ENCODE results near the gene ZNF280A.
"Not testable (repeated sequence)": the region's sequence is repeated elsewhere in the genome, so short reads cannot be mapped to it uniquely, and the experiment has no call there.

The ZNF280A gene

DNA sequence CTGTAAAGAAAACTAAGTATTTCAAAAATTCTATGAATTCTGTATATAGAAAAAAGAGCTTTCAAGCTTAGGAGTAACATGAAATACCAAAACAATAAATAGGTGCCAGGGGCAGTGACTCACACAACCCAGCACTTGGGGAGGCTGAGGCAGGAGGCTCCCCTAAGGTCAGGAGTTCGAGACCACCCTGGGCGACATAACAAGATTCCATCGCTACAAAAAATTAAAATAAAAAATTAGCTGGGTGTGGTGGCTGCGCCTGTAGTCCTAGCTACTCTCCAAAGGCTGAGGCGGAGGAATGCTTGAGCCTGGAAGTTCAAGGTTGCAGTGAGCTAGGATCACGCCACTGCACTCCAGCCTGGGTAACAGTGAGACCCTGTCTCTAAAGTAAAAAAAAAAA, 33.0 kb downstream of the ZNF280A start:
- WGBS, 2 experiments (ENCODE audit: insufficient coverage in 2 of 2) = 82 to 100% methylated on average over 2 of the region's 6 CpGs

DNA sequence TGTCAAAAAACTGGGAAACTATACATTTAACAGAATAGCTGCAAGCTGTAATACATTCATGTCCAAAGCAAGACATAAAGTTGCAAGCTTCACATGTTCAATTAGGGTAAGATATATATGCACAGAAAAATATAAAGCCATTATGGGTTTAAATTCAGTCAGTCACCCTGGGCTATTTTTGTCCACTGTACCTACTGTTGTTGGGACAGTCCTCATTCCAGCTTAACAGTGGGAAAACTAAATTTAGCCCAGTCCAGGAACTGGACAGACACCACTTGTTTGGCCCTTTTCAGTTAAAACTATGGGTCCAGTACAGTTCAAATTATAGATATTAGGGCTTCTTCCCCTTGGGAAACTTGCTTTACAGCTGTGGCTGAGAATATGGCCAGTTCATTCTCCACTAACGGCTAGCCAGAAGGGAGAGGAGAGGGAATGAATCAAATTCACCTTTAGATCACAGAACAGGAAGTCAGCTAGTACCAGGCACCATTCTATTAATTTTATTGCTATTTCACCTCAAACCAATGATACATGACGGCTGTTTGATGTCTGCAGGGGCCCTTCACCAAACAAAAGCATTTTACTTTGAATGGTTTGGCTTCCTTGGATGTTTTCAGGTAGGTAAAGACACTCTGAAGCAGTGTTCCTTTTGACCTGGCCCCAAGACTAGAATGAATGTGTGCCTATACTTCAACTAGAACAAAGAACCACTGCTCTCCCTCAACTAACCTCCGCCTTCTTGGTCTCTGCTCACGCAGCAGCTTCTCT, 33.8 kb downstream of the ZNF280A start:
- Histone ChIP-seq H3K9me3 (ENCODE audit: control insufficient read depth, low read length) (no peaks in the 10 kb centered on the region), H3K4me1 (ENCODE audit: control insufficient read depth, insufficient read depth, low read length, poor library complexity, severe bottlenecking) (no peaks in the 10 kb centered on the region), H3K36me3 (ENCODE audit: control insufficient read depth, insufficient read depth, low read length) (peaks cover 46% of the 10 kb centered on the region), H3K27ac (ENCODE audit: low read depth, low read length, severe bottlenecking) (no peak overlapping the region), H3K4me3 (ENCODE audit: extremely low read depth, insufficient read depth, low read length, poor library complexity, severe bottlenecking) (no peak overlapping the region)
- 95 to 100% methylated on average over 1 to 2 of the region's 4 CpGs for WGBS, 2 experiments (ENCODE audit: insufficient coverage in 2 of 2)

More for the DNA sequence above, 33.0 kb downstream of the ZNF280A start:
- H3K4me1 ChIP-seq (ENCODE audit: control insufficient read depth, insufficient read depth, low read length, poor library complexity, severe bottlenecking) = no peaks in the 10 kb centered on the region
- no peak overlapping the region for H3K27ac ChIP-seq (ENCODE audit: low read depth, low read length, severe bottlenecking)
- H3K9me3 ChIP-seq (ENCODE audit: control insufficient read depth, low read length) = no peaks in the 10 kb centered on the region
- no peak overlapping the region for H3K4me3 ChIP-seq (ENCODE audit: extremely low read depth, insufficient read depth, low read length, poor library complexity, severe bottlenecking)
- H3K36me3 ChIP-seq (ENCODE audit: control insufficient read depth, insufficient read depth, low read length) = peaks cover 51% of the 10 kb centered on the region

DNA sequence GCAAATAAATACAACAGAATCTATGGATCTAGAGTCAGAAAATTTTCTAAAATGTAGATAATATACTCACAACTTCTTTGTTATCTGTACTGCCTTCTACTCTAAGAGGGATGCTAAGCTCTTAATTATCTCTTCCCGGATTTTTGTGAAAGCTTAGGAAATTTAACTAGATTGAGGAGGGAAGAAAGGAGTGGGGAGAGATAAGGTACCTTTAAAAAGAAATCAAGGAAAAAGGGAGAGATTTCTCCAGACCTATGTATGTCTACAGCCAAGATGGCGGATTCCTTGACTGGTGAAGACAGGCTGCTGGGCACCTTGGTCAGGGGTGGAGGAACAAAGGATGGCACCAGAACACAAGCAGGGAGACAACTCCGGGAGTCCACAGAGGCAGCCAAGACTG, 34.5 kb downstream of the ZNF280A start:
- H3K9me3 ChIP-seq (ENCODE audit: control insufficient read depth, low read length) = no peaks in the 10 kb centered on the region
- H3K27ac ChIP-seq (ENCODE audit: low read depth, low read length, severe bottlenecking) = no peak overlapping the region
- no peak overlapping the region for H3K4me3 ChIP-seq (ENCODE audit: extremely low read depth, insufficient read depth, low read length, poor library complexity, severe bottlenecking)
- peaks cover 45% of the 10 kb centered on the region for H3K36me3 ChIP-seq (ENCODE audit: control insufficient read depth, insufficient read depth, low read length)
- WGBS, 2 experiments (ENCODE audit: insufficient coverage in 2 of 2) = 92 to 93% methylated on average over 3 of the region's 3 CpGs
- H3K4me1 ChIP-seq (ENCODE audit: control insufficient read depth, insufficient read depth, low read length, poor library complexity, severe bottlenecking) = no peaks in the 10 kb centered on the region

DNA sequence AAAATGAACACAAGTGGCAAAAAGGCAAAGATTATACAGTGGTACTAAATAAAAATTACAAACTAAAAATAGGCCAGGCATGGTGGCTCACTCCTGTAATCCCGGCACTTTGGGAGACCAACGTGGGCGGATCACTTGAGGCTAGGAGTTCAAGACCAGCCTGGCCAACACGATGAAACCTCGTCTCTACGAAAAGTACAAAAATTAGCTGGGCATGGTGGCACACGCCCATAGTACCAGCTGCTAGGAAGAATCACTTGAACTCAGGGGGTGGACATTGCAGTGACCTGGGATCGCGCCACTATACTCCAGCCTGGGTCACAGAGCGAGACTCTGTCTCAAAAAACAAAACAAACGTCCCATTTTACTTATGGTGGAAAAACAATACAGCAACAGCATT, 36.0 kb downstream of the ZNF280A start:
- Histone ChIP-seq H3K9me3 (ENCODE audit: control insufficient read depth, low read length) (no peaks in the 10 kb centered on the region), H3K4me1 (ENCODE audit: control insufficient read depth, insufficient read depth, low read length, poor library complexity, severe bottlenecking) (no peaks in the 10 kb centered on the region), H3K4me3 (ENCODE audit: extremely low read depth, insufficient read depth, low read length, poor library complexity, severe bottlenecking) (no peak overlapping the region), H3K27ac (ENCODE audit: low read depth, low read length, severe bottlenecking) (no peak overlapping the region), H3K36me3 (ENCODE audit: control insufficient read depth, insufficient read depth, low read length) (peaks cover 41% of the 10 kb centered on the region)
- WGBS, 2 experiments (ENCODE audit: insufficient coverage in 2 of 2) = 93 to 96% methylated on average over 7 to 11 of the region's 11 CpGs

DNA sequence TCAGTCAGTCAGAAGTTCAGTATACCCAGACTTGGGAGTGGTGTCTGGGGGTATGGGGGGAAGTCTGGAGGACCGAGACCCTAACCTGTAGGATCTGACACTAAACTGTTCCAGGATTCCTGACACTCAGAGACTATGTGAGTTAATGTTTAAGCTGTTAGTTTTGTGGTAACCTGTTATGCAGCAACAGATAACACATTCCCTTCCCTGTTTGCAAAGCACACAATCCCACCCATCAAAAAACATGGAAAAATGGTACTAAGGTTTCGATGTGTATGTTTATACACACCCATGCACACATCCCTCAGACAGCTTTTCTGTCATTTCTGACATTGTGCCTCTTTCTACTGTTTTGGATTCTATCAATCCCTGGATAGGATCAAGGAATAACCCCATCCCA, 39.1 kb downstream of the ZNF280A start:
- Histone ChIP-seq H3K36me3 (ENCODE audit: control insufficient read depth, insufficient read depth, low read length) (peaks cover 15% of the 10 kb centered on the region), H3K4me3 (ENCODE audit: extremely low read depth, insufficient read depth, low read length, poor library complexity, severe bottlenecking) (no peak overlapping the region), H3K4me1 (ENCODE audit: control insufficient read depth, insufficient read depth, low read length, poor library complexity, severe bottlenecking) (no peaks in the 10 kb centered on the region), H3K9me3 (ENCODE audit: control insufficient read depth, low read length) (no peaks in the 10 kb centered on the region), H3K27ac (ENCODE audit: low read depth, low read length, severe bottlenecking) (no peak overlapping the region)
- WGBS, 2 experiments (ENCODE audit: insufficient coverage in 2 of 2) = 92 to 100% methylated on average over 1 to 2 of the region's 2 CpGs

DNA sequence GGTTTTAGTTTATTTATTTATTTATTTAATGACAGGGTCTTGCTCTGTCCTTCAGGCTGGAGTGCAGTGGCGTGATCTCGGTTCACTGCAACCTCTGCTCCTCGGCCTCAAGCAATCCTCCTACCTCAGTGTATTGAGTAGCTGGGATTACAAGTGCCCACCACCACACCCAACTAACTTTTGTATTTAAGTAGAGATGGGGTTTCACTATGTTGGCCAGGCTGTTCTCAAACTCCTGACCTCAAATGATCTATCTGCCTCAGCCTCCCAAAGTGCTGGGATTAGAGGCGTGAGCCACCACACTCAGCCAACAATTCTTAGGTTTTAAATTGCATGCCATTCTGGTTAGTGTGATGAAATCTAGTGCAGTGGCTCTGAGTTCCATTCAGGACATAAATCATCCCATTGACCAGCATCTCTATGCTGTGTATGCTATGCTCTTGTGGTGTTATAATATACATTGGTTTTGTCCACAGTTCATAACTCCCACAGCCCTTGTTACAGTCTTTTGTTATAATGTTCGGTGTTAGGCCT, 40.0 kb downstream of the ZNF280A start:
- WGBS, 2 experiments (ENCODE audit: insufficient coverage in 2 of 2) = no CpG with 5 or more reads among the region's 5 CpGs
- Histone ChIP-seq H3K36me3 (ENCODE audit: control insufficient read depth, insufficient read depth, low read length) (peaks cover 7% of the 10 kb centered on the region), H3K9me3 (ENCODE audit: control insufficient read depth, low read length) (no peaks in the 10 kb centered on the region), H3K4me1 (ENCODE audit: control insufficient read depth, insufficient read depth, low read length, poor library complexity, severe bottlenecking) (no peaks in the 10 kb centered on the region), H3K4me3 (ENCODE audit: extremely low read depth, insufficient read depth, low read length, poor library complexity, severe bottlenecking) (no peak overlapping the region), H3K27ac (ENCODE audit: low read depth, low read length, severe bottlenecking) (no peak overlapping the region)

DNA sequence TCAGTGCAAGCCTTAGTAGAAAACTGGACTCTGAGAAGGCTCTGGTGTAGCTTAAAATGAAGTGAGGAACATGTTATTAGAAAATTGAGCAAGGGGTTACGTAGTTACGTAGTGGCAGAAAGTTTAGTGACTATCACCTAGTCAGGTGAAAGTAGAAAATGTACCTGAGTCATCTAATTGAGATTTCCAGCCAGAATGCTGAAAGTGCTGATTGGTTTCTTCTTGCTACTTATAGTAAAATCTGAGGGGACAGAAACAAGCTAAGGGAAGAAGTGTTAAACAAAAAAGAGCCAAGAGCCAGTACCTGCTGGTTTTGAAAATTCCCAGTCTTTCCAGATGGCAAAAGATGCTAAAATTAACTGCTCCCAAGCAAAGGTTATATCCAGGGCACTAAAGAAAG, 41.0 kb downstream of the ZNF280A start:
- peaks cover 2% of the 10 kb centered on the region for H3K36me3 ChIP-seq (ENCODE audit: control insufficient read depth, insufficient read depth, low read length)
- no peaks in the 10 kb centered on the region for H3K4me1 ChIP-seq (ENCODE audit: control insufficient read depth, insufficient read depth, low read length, poor library complexity, severe bottlenecking)
- WGBS, 2 experiments (ENCODE audit: insufficient coverage in 2 of 2) = 100% methylated on average over 2 of the region's 2 CpGs
- no peaks in the 10 kb centered on the region for H3K9me3 ChIP-seq (ENCODE audit: control insufficient read depth, low read length)
- no peak overlapping the region for H3K4me3 ChIP-seq (ENCODE audit: extremely low read depth, insufficient read depth, low read length, poor library complexity, severe bottlenecking)
- no peak overlapping the region for H3K27ac ChIP-seq (ENCODE audit: low read depth, low read length, severe bottlenecking)

DNA sequence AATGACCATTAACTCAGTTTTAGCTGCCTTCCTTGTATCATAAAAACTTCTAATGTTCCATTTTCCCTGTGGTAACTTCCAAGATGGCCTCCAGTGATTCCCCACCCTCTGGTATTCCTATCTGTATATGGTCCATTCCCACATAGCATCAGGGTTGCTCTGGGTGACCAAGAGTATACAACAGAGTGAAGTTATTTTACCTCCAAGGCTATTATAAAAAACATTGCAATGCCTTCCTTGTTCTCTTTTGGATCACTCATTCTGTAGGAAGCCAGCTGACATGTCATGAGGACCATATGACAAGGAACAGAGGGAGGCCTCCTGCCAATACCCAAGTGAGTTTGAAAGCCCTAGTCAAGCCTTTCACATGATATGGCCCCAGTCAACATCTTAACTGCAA, 41.6 kb downstream of the ZNF280A start:
- no peaks in the 10 kb centered on the region for H3K4me1 ChIP-seq (ENCODE audit: control insufficient read depth, insufficient read depth, low read length, poor library complexity, severe bottlenecking)
- no peak overlapping the region for H3K4me3 ChIP-seq (ENCODE audit: extremely low read depth, insufficient read depth, low read length, poor library complexity, severe bottlenecking)
- H3K36me3 ChIP-seq (ENCODE audit: control insufficient read depth, insufficient read depth, low read length) = no peaks in the 10 kb centered on the region
- H3K27ac ChIP-seq (ENCODE audit: low read depth, low read length, severe bottlenecking) = no peak overlapping the region
- H3K9me3 ChIP-seq (ENCODE audit: control insufficient read depth, low read length) = no peaks in the 10 kb centered on the region

DNA sequence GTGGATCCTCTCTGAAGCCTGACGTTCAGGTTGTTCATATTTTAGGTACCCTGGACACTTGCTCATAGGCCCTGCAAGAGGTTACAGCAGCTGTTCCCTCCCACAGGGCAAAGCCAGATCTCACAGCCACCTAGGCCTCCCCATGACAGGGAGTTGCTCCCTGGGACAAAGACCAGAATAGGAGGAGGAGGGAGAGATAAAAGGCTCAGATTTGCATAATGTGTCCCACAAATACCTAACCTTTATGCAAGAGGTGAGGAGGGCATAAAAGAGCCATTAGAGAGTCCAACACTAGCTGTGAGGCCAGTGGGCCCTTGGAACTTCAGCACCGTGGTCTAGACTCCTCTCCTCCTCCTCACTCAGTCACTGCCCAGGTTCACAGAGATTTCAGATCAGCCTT, 45.3 kb downstream of the ZNF280A start:
- no peaks in the 10 kb centered on the region for H3K36me3 ChIP-seq (ENCODE audit: control insufficient read depth, insufficient read depth, low read length)
- H3K4me3 ChIP-seq (ENCODE audit: extremely low read depth, insufficient read depth, low read length, poor library complexity, severe bottlenecking) = no peak overlapping the region
- H3K4me1 ChIP-seq (ENCODE audit: control insufficient read depth, insufficient read depth, low read length, poor library complexity, severe bottlenecking) = no peaks in the 10 kb centered on the region
- H3K27ac ChIP-seq (ENCODE audit: low read depth, low read length, severe bottlenecking) = no peak overlapping the region
- peaks cover 5% of the 10 kb centered on the region for H3K9me3 ChIP-seq (ENCODE audit: control insufficient read depth, low read length)
- 29% methylated on average over 1 of the region's 2 CpGs for WGBS, 2 experiments (ENCODE audit: insufficient coverage in 2 of 2)

DNA sequence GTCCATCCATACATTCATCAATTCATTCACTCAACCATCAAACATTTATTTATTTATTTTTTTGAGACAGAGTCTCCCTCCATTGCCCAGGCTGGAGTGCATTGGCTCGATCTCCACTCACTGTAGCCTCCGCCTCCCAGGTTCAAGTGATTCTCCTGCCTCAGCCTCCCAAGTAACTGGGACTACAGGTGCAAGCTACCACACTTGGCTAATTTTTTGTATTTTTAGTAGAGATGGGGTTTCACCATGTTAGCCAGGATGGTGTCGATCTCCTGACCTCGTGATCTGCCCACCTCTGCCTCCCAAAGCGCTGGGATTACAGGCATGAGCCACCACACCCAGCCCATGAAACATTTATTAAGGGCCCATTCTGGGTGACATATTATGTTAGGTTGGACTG, 49.0 kb downstream of the ZNF280A start:
- 93 to 100% methylated on average over 2 to 3 of the region's 5 CpGs for WGBS, 2 experiments (ENCODE audit: insufficient coverage in 2 of 2)
- not testable (repeated sequence) for H3K27ac ChIP-seq (ENCODE audit: low read depth, low read length, severe bottlenecking); H3K4me3 ChIP-seq (ENCODE audit: extremely low read depth, insufficient read depth, low read length, poor library complexity, severe bottlenecking); H3K9me3 ChIP-seq (ENCODE audit: control insufficient read depth, low read length); H3K36me3 ChIP-seq (ENCODE audit: control insufficient read depth, insufficient read depth, low read length); H3K4me1 ChIP-seq (ENCODE audit: control insufficient read depth, insufficient read depth, low read length, poor library complexity, severe bottlenecking)

DNA sequence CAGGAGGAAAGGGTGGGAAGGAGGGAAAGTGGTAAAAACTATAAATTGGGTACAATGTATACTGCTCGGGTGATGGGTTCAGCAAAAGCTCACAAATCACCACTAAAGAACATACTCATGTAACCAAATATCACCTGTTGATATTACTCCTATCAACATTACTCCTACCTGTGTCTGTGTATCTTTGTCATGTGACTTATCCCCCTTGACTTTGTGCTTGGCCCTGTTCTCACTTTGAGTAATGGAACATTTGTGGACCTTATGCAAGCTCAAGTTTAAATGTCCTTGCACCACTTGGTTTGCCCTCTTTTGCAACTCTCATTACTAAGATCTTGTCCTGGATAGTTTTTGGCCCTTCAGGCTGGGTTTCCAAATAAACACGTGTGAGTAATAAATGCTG, 50.5 kb downstream of the ZNF280A start:
- WGBS, 2 experiments (ENCODE audit: insufficient coverage in 2 of 2) = no CpG with 5 or more reads among the region's 2 CpGs
- Histone ChIP-seq H3K27ac (ENCODE audit: low read depth, low read length, severe bottlenecking) (no peak overlapping the region), H3K9me3 (ENCODE audit: control insufficient read depth, low read length) (peaks cover 5% of the 10 kb centered on the region), H3K36me3 (ENCODE audit: control insufficient read depth, insufficient read depth, low read length) (no peaks in the 10 kb centered on the region), H3K4me3 (ENCODE audit: extremely low read depth, insufficient read depth, low read length, poor library complexity, severe bottlenecking) (no peak overlapping the region), H3K4me1 (ENCODE audit: control insufficient read depth, insufficient read depth, low read length, poor library complexity, severe bottlenecking) (no peaks in the 10 kb centered on the region)

Measured in mesodermal cell (in vitro differentiated cells).